Gastroesophageal sphincter (tissue), 3 donors: ENCODE measurements around the gene AFM.

Experiments
- CTCF ChIP-seq, 4 experiments: fragments of 200-600 bp in 2 of 4; fragments of 450-650 bp in 2 of 4; sonication (generic) in 1 of 4; IDR thresholded peaks; one replicate each; pipeline ENCODE4 v1.5.1; 2017 to 2019; ENCODE audit warnings: antibody characterized with exemption in 4 of 4, mild to moderate bottlenecking in 2 of 4, moderate library complexity in 2 of 4
- POLR2A ChIP-seq, 2 donors: fragments of 450-650 bp; IDR thresholded peaks; one replicate each; pipeline ENCODE4 v1.6.1; 2017; ENCODE audit warnings: antibody characterized with exemption in 2 of 2, mild to moderate bottlenecking in 2 of 2, moderate library complexity in 1 of 2
- POLR2AphosphoS5 ChIP-seq: sonication (generic); formaldehyde crosslinking; IDR thresholded peaks from one replicate; pipeline ENCODE4 v1.6.1; 2017; ENCODE audit warnings: antibody characterized with exemption

DNA sequence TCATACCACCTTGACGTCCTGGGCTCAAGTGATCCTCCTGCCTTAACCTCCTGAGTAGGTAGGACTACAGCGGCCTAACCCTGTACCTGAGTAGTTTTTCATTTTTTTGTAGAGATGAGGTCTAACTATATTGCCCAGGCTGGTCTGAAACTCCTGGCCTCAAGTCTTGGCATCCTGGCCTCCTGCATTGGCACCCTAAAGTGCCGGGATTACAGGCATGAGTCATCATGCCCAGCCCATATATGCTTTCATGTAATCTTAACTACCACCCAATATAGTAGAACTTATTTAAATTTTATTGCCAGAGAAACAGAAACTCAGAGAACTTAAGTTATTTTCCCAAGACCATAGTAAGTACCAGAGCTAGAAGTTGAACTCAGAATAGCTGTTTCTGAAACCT is 27.1 kb downstream of the AFM start:
- TF ChIP-seq POLR2AphosphoS5 (no peak), CTCF (IDR thresholded peaks at IDR 0.05) (no peak), POLR2A (IDR thresholded peaks at IDR 0.05) (no peak)
